Fibroblast of lung (primary cell): ENCODE measurements around the gene ZGPAT.

ENCODE experiments used
- EZH2 ChIP-seq: IDR thresholded peaks from 2 replicates; pipeline ENCODE4 v1.5.1; 2012; ENCODE audit warnings: low read length, control low read depth, mild to moderate bottlenecking; ENCODE audit errors: missing control alignments
- TF ChIP-seq, protein P1 (sequence below), 2 donors: IDR thresholded peaks in 1 of 2; conservative IDR thresholded peaks in 1 of 2; 1 replicate in 1 of 2; 2 replicates in 1 of 2; pipeline ENCODE4 v1.5.1; 2011 to 2012; ENCODE audit warnings: low read length in 2 of 2, control low read depth in 1 of 2, inconsistent platforms in 1 of 2, low read depth in 1 of 2, mild to moderate bottlenecking in 1 of 2

DNA sequence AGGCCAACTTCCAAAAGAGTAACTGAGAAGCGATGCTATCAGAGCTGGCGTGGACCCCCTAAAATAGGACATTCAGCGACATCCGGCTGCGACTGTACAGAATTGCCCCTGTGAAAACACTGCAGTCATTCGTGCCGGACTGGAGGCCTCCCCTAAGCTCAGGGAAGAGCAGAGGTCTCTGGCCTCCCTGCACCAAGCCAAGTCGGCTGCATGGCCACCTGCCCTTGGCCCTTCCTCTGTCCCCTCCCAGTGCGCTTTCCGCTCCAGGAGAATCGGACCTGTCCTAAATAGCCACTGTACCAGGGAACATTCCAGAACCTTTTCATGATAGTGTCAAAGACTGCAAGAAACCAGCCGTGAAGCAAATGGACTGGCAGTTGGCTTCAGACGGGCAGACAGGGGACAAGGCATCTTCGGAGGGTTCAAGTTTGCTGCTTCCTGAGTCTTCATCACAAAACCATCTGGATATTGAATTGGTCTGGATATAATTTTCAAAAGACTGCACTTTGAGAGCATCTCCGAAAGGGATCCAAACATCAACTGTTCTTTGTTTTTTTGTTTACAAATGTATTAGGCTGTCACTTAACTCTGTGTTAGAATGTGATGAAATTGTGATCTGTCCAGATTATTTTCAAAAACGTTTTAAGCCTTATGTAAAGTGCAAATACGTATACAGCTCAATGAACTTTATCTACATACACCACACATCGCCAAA, 48.3 kb downstream of the ZGPAT start:
- TF ChIP-seq, protein P1, sequence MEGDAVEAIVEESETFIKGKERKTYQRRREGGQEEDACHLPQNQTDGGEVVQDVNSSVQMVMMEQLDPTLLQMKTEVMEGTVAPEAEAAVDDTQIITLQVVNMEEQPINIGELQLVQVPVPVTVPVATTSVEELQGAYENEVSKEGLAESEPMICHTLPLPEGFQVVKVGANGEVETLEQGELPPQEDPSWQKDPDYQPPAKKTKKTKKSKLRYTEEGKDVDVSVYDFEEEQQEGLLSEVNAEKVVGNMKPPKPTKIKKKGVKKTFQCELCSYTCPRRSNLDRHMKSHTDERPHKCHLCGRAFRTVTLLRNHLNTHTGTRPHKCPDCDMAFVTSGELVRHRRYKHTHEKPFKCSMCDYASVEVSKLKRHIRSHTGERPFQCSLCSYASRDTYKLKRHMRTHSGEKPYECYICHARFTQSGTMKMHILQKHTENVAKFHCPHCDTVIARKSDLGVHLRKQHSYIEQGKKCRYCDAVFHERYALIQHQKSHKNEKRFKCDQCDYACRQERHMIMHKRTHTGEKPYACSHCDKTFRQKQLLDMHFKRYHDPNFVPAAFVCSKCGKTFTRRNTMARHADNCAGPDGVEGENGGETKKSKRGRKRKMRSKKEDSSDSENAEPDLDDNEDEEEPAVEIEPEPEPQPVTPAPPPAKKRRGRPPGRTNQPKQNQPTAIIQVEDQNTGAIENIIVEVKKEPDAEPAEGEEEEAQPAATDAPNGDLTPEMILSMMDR (conservative IDR thresholded peaks at IDR 0.05 in 1 of 2, IDR thresholded peaks at IDR 0.05 in 1 of 2; ENCODE audit: low read depth in 1 of 2, low read length in 2 of 2): no peak
- TF ChIP-seq EZH2: no peak
